Measurements from ENCODE around the gene CILP2. TPM values are rescaled to one million over a fixed set of nuclear protein-coding genes. Genes with fewer than 3 reads are reported as not detected.

Gene CILP2
- total and polyA plus RNA-seq, 2 of the 8 experiments (the other 6 are each of a cell fraction or from before 2014, with no cell fraction given) = 4.4 to 5.8 TPM

DNA sequence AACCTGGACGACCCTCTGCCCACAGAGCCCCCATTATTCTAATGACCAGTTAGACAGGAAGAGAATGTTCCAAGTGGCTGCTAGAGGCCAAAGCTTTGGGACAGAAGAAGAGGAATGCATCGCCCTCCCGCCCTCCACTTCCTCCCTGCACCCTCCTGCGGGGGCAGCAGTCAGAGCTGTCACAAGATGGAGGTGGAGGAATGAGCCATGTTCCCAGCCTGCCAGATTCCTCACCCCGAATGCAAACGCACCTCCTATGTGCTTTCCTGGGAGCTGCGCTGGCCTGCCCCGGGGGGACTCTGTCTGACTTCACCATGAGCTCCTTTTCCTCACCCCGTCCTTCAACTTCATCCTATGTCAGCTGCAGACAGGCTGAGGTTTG, 7.7 kb upstream of the CILP2 start (continued):
- TF ChIP-seq POLR2AphosphoS5 (IDR thresholded peaks at IDR 0.05; ENCODE audit: low read depth, low read length) (no peak), CREB1 (IDR thresholded peaks at IDR 0.05) (no peak), EGR1 (IDR thresholded peaks at IDR 0.05; ENCODE audit: borderline replicate concordance, low read depth, low read length) (no peak), EZH2 (IDR thresholded peaks at IDR 0.05; ENCODE audit: low read depth, low read length, severe bottlenecking) (no peak), TAF7 (optimal IDR thresholded peaks at IDR 0.05; ENCODE audit: borderline replicate concordance, low read depth, low read length) (no peak), SP1 (IDR thresholded peaks at IDR 0.05; ENCODE audit: low read depth, low read length) (no peak), YY1 (IDR thresholded peaks at IDR 0.05; ENCODE audit: low read depth, low read length) (peak; percentile 67), FOSL1 (IDR thresholded peaks at IDR 0.05; ENCODE audit: insufficient read depth, low read depth, low read length) (no peak)
- TF ChIP-seq, protein P1, sequence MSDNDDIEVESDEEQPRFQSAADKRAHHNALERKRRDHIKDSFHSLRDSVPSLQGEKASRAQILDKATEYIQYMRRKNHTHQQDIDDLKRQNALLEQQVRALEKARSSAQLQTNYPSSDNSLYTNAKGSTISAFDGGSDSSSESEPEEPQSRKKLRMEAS (IDR thresholded peaks at IDR 0.05) = no peak
- TF ChIP-seq, protein P2, sequence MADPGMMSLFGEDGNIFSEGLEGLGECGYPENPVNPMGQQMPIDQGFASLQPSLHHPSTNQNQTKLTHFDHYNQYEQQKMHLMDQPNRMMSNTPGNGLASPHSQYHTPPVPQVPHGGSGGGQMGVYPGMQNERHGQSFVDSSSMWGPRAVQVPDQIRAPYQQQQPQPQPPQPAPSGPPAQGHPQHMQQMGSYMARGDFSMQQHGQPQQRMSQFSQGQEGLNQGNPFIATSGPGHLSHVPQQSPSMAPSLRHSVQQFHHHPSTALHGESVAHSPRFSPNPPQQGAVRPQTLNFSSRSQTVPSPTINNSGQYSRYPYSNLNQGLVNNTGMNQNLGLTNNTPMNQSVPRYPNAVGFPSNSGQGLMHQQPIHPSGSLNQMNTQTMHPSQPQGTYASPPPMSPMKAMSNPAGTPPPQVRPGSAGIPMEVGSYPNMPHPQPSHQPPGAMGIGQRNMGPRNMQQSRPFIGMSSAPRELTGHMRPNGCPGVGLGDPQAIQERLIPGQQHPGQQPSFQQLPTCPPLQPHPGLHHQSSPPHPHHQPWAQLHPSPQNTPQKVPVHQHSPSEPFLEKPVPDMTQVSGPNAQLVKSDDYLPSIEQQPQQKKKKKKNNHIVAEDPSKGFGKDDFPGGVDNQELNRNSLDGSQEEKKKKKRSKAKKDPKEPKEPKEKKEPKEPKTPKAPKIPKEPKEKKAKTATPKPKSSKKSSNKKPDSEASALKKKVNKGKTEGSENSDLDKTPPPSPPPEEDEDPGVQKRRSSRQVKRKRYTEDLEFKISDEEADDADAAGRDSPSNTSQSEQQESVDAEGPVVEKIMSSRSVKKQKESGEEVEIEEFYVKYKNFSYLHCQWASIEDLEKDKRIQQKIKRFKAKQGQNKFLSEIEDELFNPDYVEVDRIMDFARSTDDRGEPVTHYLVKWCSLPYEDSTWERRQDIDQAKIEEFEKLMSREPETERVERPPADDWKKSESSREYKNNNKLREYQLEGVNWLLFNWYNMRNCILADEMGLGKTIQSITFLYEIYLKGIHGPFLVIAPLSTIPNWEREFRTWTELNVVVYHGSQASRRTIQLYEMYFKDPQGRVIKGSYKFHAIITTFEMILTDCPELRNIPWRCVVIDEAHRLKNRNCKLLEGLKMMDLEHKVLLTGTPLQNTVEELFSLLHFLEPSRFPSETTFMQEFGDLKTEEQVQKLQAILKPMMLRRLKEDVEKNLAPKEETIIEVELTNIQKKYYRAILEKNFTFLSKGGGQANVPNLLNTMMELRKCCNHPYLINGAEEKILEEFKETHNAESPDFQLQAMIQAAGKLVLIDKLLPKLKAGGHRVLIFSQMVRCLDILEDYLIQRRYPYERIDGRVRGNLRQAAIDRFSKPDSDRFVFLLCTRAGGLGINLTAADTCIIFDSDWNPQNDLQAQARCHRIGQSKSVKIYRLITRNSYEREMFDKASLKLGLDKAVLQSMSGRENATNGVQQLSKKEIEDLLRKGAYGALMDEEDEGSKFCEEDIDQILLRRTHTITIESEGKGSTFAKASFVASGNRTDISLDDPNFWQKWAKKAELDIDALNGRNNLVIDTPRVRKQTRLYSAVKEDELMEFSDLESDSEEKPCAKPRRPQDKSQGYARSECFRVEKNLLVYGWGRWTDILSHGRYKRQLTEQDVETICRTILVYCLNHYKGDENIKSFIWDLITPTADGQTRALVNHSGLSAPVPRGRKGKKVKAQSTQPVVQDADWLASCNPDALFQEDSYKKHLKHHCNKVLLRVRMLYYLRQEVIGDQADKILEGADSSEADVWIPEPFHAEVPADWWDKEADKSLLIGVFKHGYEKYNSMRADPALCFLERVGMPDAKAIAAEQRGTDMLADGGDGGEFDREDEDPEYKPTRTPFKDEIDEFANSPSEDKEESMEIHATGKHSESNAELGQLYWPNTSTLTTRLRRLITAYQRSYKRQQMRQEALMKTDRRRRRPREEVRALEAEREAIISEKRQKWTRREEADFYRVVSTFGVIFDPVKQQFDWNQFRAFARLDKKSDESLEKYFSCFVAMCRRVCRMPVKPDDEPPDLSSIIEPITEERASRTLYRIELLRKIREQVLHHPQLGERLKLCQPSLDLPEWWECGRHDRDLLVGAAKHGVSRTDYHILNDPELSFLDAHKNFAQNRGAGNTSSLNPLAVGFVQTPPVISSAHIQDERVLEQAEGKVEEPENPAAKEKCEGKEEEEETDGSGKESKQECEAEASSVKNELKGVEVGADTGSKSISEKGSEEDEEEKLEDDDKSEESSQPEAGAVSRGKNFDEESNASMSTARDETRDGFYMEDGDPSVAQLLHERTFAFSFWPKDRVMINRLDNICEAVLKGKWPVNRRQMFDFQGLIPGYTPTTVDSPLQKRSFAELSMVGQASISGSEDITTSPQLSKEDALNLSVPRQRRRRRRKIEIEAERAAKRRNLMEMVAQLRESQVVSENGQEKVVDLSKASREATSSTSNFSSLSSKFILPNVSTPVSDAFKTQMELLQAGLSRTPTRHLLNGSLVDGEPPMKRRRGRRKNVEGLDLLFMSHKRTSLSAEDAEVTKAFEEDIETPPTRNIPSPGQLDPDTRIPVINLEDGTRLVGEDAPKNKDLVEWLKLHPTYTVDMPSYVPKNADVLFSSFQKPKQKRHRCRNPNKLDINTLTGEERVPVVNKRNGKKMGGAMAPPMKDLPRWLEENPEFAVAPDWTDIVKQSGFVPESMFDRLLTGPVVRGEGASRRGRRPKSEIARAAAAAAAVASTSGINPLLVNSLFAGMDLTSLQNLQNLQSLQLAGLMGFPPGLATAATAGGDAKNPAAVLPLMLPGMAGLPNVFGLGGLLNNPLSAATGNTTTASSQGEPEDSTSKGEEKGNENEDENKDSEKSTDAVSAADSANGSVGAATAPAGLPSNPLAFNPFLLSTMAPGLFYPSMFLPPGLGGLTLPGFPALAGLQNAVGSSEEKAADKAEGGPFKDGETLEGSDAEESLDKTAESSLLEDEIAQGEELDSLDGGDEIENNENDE (IDR thresholded peaks at IDR 0.05; ENCODE audit: insufficient replicate concordance, low read length) = no peak

Data from H1 (cell line).